GM13977 (cell line): ENCODE data around the gene SEMA6C.

Experiments used
- DNase-seq: peaks from one replicate; pipeline ENCODE4 v3.0.0; 2012; ENCODE audit warnings: low spot score
- CTCF ChIP-seq: IDR thresholded peaks from 2 replicates; pipeline ENCODE4 v1.5.1; 2012; ENCODE audit warnings: mild to moderate bottlenecking, control low read depth; ENCODE audit not compliant: insufficient read depth; ENCODE audit errors: extremely low read depth, missing control alignments
- in situ Hi-C: fragments of 300-500 bp; cut with MboI; formaldehyde crosslinking; loops from one replicate; pipeline ENCODE4 v1.12.0; 2022; ENCODE audit warnings: low sequenced_read_pairs, low pct_unique_long_range_greater_than_20kb, mixed read lengths, inconsistent platforms; ENCODE audit not compliant: unreplicated experiment

SEMA6C gene

GRCh38 chr1:151130987-151131586 lies 15.3 kb downstream of the SEMA6C start:
- peak; percentile 93 for DNase-seq
- no peak for TF ChIP-seq CTCF

GRCh38 chr1:151128800-151129199 lies 17.6 kb downstream of the SEMA6C start:
- no peak for DNase-seq
- TF ChIP-seq CTCF = no peak
- in situ Hi-C loops = no loop called here

More at GRCh38 chr1:151130987-151131586, 15.3 kb downstream of the SEMA6C start:
- in situ Hi-C loops = no loop called here

- TF ChIP-seq CTCF = no peak
- in situ Hi-C loops = no loop called here
- DNase-seq = no peak
Observed at GRCh38 chr1:151124763-151125403, 21.5 kb downstream of the SEMA6C start.

GRCh38 chr1:151113877-151114276 lies 32.6 kb downstream of the SEMA6C start:
- TF ChIP-seq CTCF = no peak
- in situ Hi-C loops = no loop called here
- DNase-seq = no peak

- no peak for DNase-seq
- no peak for TF ChIP-seq CTCF
- in situ Hi-C loops = no loop called here
Observed at GRCh38 chr1:151108331-151108730, 38.1 kb downstream of the SEMA6C start.

- TF ChIP-seq CTCF = no peak
- DNase-seq = no peak
Observed at GRCh38 chr1:151106894-151107293, 39.5 kb downstream of the SEMA6C start.

More at GRCh38 chr1:151106894-151107293, 39.5 kb downstream of the SEMA6C start:
- in situ Hi-C loops = no loop called here
